Activated naive CD8-positive, alpha-beta T cell treated with anti-CD3 and anti-CD28 coated beads, Interleukin-2, amount 50 U/mL, for 16 hours (primary cell): ENCODE data around the gene PTPRN2.

Source experiments
- DNase-seq: peaks from one replicate; pipeline ENCODE4 v3.0.0-alpha.2; 2020; ENCODE audit warnings: low read depth, low spot score

Gene PTPRN2

GRCh38 chr7:158602905-158603772 is 15.5 kb upstream of the PTPRN2 start:
- no peak for DNase-seq

DNA sequence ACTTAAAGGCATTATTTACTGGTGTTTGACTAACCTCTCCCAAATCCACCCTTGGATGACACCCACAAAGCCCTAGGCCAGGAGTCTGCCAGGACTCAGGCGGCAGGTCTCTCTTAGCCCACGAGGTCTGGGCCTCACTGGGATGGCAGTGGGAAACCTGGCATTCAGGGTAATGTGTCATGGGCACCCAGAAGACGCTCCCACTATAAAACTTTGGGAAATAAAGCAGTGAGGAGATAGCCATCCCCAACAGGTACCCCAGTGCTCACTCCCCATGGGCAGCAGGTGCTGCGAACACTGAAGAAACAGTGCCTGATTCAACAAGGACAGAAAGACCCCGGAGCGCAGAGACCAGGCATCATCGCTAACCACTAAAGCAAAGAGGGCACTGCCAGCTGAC is 14.4 kb upstream of the PTPRN2 start:
- DNase-seq, result no peak

DNA sequence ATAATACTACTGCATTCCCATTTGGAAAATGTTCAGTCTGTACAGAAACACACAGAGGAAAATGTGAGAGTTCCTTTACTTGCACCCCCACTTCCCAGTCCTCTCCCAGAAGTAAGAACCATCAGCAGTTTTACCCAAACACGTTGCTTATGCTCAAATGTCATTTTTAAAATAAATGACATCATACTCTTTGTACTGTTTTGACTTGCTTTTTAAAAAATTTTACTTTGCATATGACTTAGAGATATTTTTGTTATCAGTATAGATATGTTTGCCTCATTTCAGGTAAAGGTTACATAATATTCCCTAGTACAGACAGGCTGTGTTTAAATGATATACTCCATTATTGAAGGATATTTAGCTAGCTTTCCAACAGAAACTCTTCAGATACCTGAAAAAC is 13.5 kb upstream of the PTPRN2 start:
- DNase-seq, result no peak

DNA sequence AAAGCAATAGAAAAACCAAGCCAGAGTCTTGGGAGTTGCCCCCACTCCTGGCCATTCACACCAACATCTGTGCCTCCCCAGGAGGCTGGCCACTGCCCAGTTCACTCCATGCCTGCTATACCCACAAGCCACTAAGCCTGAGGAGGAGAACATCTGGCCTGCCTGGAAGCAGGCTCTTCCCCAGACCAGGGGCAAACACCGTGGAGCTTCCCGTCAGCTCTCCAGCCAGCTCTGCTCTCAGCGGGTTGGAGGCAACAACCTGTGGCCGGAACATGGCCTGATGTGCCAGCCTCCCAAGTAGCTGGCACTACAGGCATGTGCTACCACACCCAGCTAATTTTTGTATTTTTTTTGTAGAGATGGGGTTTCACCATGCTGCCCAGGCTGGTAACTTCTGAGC is 9.1 kb upstream of the PTPRN2 start:
- DNase-seq, result no peak

DNA sequence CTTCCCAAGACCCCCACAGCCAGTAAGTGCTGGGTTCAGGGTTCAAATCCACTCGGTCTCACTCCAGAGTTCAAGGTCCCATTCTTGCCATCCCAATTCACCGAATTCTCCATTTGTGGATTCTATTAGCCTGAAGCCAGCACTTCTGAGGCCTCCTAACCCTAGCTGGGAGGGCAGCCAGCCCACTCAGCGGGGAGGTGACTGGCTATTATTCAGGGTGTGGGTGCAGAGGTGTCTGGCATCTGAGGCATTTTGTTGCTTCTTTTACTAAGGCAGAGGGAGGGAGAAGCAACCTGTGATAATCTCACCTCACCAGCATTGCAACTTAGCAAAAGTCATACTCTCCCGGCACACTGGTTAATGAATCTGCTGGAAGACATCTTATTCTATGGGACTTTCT is 8.7 kb upstream of the PTPRN2 start:
- no peak for DNase-seq

DNA sequence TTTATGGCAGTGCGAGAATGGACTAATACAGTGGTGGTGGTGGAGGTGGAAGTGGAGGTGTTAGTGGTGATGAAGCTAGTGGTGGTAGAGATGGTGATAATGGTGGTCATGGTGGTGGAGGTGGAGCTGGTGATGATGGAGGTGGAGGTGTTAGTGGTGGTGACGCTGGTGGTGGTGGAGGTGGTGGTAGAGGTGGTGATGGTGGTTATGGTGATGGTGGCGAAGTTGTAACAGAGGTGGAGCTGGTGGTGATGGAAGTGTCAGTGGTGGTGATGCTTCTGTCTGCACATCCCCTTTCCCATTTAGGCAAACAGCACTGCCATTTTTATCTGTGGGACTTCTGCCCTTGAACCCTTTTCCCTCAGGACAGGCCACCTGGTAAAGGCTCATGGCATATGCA is 7.4 kb upstream of the PTPRN2 start:
- DNase-seq, result no peak

DNA sequence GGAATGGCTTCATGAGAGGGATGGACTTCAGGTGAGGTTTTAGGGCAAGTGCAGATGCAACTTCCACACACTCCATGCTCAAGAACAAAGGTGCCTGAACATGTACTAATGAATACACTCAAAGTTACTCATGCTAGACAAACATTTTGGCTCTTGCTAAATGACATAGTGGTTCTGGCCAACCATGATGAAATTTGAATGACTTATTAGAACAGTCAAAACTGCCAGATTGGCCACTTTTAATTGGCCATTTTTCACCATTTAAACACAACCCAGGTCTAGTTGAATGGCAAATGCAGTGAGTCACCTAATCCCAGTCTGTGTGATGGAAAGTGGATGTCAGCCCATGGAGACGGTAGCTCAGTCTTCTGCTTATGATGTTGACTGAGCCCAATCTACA is 4.9 kb upstream of the PTPRN2 start:
- no peak for DNase-seq

DNA sequence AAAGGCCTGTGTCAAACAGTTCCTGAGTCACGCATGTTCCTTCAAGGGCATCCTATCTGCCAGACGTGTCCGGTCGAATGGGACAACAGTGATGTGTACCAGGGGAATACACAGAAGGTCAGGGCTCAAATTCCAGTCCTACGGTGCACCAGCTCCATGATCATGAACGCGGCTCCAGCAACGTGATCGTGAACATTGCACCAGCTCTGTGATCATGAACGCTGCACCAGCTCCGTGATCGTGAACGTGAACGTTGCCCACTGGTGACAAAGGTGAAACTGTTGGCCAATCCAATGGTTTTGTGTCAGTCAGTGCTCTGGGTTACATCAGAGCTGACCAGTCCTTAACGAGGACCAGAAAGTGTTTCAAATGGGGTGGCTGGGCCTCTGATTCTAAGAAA is 4.3 kb upstream of the PTPRN2 start:
- no peak for DNase-seq

DNA sequence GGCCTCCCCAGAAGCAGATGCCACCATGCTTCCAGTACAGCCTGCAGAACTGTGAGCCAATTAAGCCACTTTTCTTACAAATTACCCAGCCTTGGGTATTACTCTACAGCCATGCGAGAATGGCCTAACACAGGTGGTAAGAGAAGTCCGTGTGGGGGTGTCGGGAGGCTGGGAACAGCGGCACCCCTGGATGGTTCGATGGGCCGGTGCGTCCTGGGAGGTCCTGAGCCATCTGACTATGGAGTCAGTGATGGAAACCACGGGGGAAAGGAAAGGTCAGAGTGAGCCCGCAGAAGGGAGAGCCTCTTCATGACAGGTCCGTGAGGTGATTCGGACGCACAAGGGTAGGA is 2.5 kb upstream of the PTPRN2 start:
- no peak for DNase-seq

- no peak for DNase-seq
Measured at GRCh38 chr7:158589653-158590052, 2.0 kb upstream of the PTPRN2 start.

GRCh38 chr7:158588878-158589442 is 1.3 kb upstream of the PTPRN2 start:
- no peak for DNase-seq

GRCh38 chr7:158588085-158588877 is 658 bp upstream of the PTPRN2 start:
- DNase-seq, result no peak

DNA sequence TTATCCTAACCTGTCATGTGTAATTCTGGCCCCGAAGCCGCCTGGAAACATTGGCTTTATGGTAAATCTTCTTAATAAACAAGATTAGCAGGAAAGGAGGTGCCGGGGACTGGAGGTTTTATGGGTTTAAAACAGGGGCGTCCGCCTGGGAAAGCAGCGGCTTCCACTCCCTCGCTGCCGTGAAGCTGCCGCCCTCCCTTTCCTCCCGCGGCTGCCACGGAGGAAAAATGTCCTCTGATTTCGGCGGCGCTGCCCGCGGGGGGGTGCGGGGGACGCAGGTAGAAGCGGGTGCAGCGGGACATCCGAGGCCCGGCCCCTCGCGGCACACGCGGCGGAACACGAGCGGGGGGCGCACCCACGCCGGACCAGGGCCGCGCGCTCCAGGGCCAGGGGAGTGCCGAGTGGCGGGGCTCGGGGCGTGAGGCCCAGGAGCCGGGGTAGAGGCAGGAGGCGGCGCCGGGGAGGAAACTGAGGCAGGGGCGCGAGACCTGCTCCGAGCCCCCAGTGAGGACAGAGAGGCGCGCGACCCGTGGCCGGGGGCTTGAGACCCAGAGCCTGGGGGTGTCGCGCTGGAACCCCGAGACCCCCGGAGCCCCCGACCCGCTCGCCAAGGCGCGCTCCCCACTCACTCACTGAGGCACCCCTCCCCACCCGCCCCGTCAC is 993 bp downstream of the PTPRN2 start:
- DNase-seq, result no peak

DNA sequence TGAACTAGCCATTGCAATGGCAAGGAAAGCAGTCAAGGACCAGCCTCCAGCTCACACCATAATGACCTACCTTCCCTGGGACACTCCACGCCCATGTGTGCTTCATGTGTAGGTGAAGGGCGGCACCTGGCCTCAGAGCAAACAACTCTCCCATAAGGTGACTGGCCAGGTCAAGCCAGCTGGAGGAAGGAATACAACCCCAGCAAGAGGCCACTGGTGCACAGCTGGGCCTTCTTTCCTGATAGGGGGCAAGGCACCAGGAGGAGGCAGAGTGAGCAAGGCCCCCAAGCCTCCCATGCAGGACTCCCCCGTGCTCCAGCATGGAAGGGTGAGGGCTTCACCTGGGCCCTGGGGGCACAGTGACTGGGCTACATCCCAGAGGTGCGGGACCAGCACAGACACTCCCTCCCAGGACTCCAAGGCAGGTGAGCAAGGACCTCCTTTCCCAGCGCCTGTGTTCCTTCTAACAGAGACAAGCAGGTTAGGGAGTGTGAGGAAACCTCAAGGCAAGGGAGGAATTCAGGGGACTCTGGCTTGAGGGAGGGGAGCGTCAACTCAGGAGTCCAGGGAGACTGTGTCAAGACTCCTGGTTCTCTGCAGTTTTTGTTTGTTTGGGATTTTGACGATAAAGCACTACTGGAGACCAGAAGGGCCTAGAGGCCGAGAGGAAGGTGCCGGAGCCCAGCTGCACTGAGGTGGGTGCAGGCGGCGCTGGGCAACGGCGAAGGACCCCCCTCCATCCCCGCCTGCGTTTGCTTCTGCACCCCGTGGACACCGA is 1.7 kb downstream of the PTPRN2 start:
- no peak for DNase-seq

DNA sequence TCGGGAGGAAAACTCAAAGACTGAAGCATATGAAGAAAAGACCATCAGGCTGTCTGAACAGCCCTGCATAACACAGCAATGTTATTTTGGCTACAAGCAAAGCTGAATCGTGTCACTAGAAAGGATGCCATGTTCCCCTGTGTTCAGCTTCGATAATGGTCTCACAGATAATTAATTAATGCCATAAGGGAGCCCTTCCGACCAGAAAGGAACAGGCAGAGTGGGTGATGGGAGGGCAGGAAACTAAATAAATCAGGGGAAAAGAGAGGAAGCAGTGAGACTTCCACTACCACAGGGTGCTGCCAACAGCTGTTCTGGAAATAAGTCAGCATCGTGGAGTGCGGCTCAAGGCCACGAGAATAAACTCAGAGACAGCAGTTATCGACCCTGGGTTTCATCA is 3.2 kb downstream of the PTPRN2 start:
- no peak for DNase-seq

DNA sequence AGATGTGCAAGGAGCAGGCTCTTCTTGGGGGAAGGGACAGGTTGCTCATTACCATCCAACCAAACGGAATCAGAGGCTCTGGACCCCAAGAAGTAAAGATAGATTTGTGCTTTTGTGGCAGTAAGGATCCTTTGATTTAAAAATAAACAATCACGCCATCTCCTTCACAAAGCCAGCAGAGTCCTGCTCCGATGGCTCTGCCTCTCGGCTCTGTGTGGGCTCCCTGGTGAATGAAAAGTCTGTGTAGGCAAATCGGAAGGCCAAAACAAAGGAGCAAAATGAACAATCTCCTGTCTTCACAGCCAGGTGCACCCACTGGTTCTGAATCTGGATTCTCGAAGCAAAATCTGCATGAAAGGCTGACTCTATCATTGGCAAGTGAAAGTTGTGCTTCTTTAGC is 3.8 kb downstream of the PTPRN2 start:
- no peak for DNase-seq

DNA sequence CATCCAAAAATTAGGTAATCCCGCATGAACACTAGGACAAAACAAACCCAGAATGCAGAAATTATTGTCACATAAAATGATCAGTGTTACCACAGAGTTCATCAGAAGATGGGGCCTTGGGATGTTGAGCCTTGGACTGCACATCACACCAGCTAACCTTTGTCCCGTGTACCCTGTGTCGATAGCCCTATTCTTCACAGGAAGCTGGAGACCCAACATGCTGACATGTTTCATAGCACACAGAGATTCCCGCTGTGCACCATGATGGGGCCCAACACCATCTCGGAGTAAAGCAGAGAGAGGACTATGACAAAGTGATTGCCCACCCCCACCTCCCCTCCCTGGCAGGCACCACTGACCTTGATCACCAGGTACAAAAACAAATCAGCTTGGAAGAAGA is 4.5 kb downstream of the PTPRN2 start:
- no peak for DNase-seq

GRCh38 chr7:158582089-158582456 is 5.5 kb downstream of the PTPRN2 start:
- no peak for DNase-seq

DNA sequence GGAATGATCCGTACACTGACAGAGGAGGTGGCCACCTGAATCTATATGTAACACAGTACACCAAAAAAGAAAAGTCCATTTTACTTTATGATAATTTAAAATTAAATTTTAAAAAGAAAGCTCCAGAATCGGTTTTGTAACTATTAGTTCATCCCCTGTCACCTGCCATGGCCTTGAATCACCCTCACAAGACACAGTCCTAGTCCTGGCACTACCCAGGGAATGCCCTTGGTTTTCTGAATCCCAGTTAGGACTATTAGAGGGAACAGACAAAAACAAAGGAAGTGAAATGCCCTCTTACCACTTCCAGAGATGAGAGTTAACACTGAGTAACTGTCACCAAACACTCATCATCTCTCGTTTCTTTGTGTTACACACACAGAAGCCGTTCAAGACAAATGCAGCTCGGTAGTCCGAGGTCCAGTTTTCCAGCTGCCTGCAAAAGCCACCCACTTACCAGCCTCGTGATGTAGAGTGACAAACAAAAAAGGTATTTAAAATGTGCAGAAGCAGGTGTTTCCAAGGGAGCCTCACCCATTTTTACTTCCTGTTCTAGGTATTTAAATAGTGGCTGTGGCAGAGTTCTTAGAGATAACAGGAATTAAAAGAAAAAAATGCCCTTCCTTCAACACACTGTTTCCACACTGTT is 6.1 kb downstream of the PTPRN2 start:
- DNase-seq, result no peak

GRCh38 chr7:158579662-158580646 is 7.7 kb downstream of the PTPRN2 start:
- no peak for DNase-seq
